Activated T-cell treated with anti-CD3 and anti-CD28 coated beads, Interleukin-2, amount 50 U/mL, for 4 hours (primary cell): ENCODE results near the gene PIRT. TPM values are rescaled to one million over a fixed set of nuclear protein-coding genes. Genes with fewer than 3 reads are reported as not detected.

Source experiments
- ATAC-seq, 2 donors: fragments of 200-7000 bp; cut with Tn5 transposase; one replicate each; pipeline ENCODE4 v1.10.0; 2021
- DNase-seq: peaks from one replicate; pipeline ENCODE4 v3.0.0-alpha.2; 2020
- H3K27me3 Mint-ChIP-seq: one replicate; pipeline ENCODE4 v1.8.0; 2021; ENCODE audit warnings: low read depth, mixed read lengths
- H3K36me3 Mint-ChIP-seq: one replicate; pipeline ENCODE4 v1.8.0; 2022; ENCODE audit warnings: mixed read lengths; ENCODE audit not compliant: insufficient read depth
- H3K4me1 Mint-ChIP-seq: one replicate; pipeline ENCODE4 v1.8.0; 2021; ENCODE audit warnings: low read depth, mixed read lengths
- H3K4me3 Mint-ChIP-seq: one replicate; pipeline ENCODE4 v1.8.0; 2021; ENCODE audit warnings: mild to moderate bottlenecking, moderate library complexity, mixed read lengths
- H3K9me3 Mint-ChIP-seq: one replicate; pipeline ENCODE4 v1.8.0; 2021; ENCODE audit warnings: mixed read lengths
- total RNA-seq, 3 donors: library from RNA; stranded (reverse); gene quantifications; one replicate each; pipeline ENCODE4 v1.2.1, GENCODE V29; 2021

The PIRT gene
- total RNA-seq, 3 donors from 2014 or later: not detected

DNA sequence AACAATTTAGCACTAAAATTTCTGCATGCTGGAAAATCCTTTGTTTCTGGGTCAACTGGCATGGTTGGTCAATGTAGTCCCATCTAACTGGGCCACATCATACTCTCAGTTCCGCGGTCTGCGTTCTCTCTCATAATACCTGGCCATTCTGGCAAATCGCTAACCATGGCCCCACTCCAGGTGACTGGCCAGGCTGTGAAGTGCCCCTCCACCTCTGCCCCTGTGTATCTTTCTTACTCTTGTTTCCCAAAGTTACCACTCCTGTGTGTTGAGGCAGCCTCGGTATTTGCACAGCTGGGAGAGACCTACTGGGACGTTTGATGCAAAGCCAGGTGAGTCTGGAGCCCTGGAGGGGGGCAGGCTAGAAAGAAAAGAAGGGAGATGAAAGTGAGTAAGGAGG, 32.0 kb downstream of the PIRT start:
- H3K36me3 Mint-ChIP-seq: no peaks in the 10 kb centered on the region
- no peaks in the 10 kb centered on the region for H3K4me1 Mint-ChIP-seq
- peaks cover 2% of the 10 kb centered on the region for H3K27me3 Mint-ChIP-seq
- no peaks in the 10 kb centered on the region for H3K9me3 Mint-ChIP-seq
- no peak for ATAC-seq
- no peak overlapping the region for H3K4me3 Mint-ChIP-seq
- no peak for DNase-seq

DNA sequence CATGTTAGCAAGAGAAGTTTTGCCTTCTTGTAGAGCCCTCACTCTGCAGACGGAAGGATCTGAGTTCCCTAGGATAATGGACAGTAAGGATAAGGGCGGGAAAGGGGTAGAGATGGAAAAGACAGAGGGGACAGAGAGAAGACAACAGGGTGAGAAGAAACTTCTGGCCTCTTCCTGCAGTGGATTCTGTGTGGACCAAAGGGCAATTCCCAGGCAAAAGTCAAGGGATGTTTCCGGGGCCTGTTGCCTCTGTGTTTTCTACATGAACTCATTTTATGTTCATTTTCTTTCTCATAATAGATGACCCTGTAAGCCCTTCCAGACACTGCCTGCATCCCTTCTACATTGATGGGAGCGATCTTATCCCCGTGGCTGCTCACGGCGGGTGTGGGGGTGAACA, 33.3 kb downstream of the PIRT start:
- Mint-ChIP-seq H3K4me1 (no peaks in the 10 kb centered on the region), H3K36me3 (no peaks in the 10 kb centered on the region), H3K27me3 (peaks cover 2% of the 10 kb centered on the region), H3K9me3 (no peaks in the 10 kb centered on the region), H3K4me3 (no peak overlapping the region)
- DNase-seq (no peak), ATAC-seq (no peak)

GRCh38 chr17:10803830-10804475, 33.9 kb downstream of the PIRT start, which contains the start of gene TMEM238L:
Gene TMEM238L, minus strand, starts transcription at chr17:10804099. Its CDS starts 136 bp downstream, at chr17:10803963.
- no peak for ATAC-seq
- no peaks in the 10 kb centered on the region for H3K4me1 Mint-ChIP-seq
- no peaks in the 10 kb centered on the region for H3K36me3 Mint-ChIP-seq

GRCh38 chr17:10803350-10803749, 34.5 kb downstream of the PIRT start:
- H3K9me3 Mint-ChIP-seq: no peaks in the 10 kb centered on the region
- no peaks in the 10 kb centered on the region for H3K36me3 Mint-ChIP-seq
- H3K4me3 Mint-ChIP-seq: no peak overlapping the region
- ATAC-seq (no peak), DNase-seq (no peak)
- H3K4me1 Mint-ChIP-seq: no peaks in the 10 kb centered on the region
- peaks cover 2% of the 10 kb centered on the region for H3K27me3 Mint-ChIP-seq

More at GRCh38 chr17:10803830-10804475, 33.9 kb downstream of the PIRT start, which contains the start of gene TMEM238L:
- no peaks in the 10 kb centered on the region for H3K9me3 Mint-ChIP-seq
- H3K4me3 Mint-ChIP-seq: no peak within 1 kb of the TSS
- DNase-seq: no peak
- H3K27me3 Mint-ChIP-seq: peaks cover 2% of the 10 kb centered on the region

- ATAC-seq: no peak
- H3K9me3 Mint-ChIP-seq: no peaks in the 10 kb centered on the region
- peaks cover 2% of the 10 kb centered on the region for H3K27me3 Mint-ChIP-seq
- H3K4me1 Mint-ChIP-seq: no peaks in the 10 kb centered on the region
- H3K36me3 Mint-ChIP-seq: no peaks in the 10 kb centered on the region
- no peak for DNase-seq
- no peak overlapping the region for H3K4me3 Mint-ChIP-seq
These were observed 35.2 kb downstream of the PIRT start for GRCh38 chr17:10802496-10803284.

DNA sequence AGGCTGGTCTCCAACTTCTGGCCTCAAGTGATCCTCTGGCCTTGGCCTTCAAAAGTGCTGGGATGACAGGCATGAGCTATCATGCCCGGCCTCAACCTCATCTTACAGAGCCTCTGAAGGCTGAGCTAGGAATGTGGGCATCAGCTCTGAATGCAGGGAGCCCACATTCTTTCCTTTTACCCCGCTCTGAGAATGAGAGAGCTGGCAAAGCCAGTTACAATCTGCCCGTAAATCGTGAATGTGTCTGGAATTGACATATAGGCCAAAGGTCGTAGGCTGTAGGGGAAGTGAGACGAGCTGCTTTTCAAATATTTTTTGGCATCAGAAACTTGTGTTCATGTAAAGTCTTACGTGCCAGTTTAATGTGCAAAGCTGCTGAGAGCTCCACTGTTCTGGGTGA, 38.5 kb downstream of the PIRT start:
- Mint-ChIP-seq H3K27me3 (peaks cover 2% of the 10 kb centered on the region), H3K4me1 (no peaks in the 10 kb centered on the region), H3K36me3 (no peaks in the 10 kb centered on the region), H3K4me3 (no peak overlapping the region), H3K9me3 (no peaks in the 10 kb centered on the region)
- DNase-seq (no peak), ATAC-seq (no peak)

DNA sequence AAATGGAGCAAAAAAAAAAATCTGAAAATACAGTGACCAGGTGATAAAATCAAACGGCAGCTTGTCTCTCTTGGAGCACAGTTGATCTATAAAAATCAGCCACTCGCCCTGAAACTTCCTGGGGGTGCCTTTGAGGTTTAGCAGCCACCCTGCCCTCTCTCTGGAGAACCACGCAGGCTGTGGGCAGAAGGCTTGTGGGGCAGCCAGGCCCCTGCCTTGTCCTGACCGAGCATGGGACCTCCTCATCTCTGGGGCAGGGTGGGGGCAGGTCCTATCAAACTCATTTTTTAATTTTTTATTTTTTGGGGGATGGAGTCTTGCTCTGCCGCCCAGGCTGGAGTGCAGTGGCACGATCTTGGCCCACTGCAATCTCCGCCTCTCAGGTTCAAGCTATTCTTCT, 39.0 kb downstream of the PIRT start:
- Mint-ChIP-seq H3K27me3 (peaks cover 2% of the 10 kb centered on the region), H3K4me3 (no peak overlapping the region), H3K4me1 (no peaks in the 10 kb centered on the region), H3K9me3 (no peaks in the 10 kb centered on the region), H3K36me3 (no peaks in the 10 kb centered on the region)
- no peak for DNase-seq
- ATAC-seq: no peak

- Mint-ChIP-seq H3K27me3 (peaks cover 4% of the 10 kb centered on the region), H3K9me3 (no peaks in the 10 kb centered on the region), H3K36me3 (no peaks in the 10 kb centered on the region), H3K4me1 (no peaks in the 10 kb centered on the region), H3K4me3 (no peak overlapping the region)
- DNase-seq (no peak), ATAC-seq (no peak)
These were observed 39.5 kb downstream of the PIRT start for GRCh38 chr17:10798332-10798749.

DNA sequence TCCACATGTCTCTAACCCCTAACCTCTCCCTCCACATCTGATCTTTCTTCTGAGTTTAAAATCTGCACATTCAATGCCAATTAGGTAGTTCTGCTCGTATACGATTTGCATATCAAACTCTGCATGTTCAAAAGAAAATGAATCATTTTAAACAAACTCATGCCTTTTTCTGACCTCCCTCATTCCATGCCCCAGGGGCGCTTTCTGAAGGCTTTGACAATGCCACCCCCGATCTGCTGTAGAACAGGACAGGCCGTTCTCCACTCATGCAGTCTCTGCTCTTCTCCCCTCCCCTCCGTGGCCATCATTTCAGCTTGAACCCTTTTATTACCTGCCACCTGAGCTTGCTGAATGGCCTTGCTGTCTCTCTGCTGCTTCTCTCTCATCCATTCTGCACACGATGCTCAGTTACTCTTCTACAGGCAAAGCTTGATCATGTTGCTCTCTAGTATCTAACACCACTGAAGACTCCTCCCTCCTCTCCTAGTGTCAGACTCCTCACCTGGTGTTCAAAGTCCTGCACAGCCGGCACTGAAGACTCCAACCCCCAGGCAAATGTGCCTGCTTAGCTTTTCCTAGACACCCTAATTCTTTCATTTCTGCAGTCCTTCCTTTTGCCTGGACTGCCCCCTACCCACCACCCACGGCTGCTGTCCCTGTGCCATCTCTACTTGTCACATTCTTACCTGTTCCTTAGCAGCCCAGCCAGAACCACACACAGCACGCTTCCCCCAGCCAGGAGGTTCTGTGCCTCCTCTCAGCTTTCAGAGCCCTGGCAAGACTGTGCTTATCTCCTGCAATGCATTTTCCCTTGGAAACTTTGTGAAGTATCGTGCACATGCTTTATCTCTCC, 40.2 kb downstream of the PIRT start:
- no peak for ATAC-seq
- H3K4me3 Mint-ChIP-seq: no peak overlapping the region
- no peaks in the 10 kb centered on the region for H3K4me1 Mint-ChIP-seq
- no peak for DNase-seq
- H3K9me3 Mint-ChIP-seq: no peaks in the 10 kb centered on the region
- peaks cover 4% of the 10 kb centered on the region for H3K27me3 Mint-ChIP-seq
- no peaks in the 10 kb centered on the region for H3K36me3 Mint-ChIP-seq

DNA sequence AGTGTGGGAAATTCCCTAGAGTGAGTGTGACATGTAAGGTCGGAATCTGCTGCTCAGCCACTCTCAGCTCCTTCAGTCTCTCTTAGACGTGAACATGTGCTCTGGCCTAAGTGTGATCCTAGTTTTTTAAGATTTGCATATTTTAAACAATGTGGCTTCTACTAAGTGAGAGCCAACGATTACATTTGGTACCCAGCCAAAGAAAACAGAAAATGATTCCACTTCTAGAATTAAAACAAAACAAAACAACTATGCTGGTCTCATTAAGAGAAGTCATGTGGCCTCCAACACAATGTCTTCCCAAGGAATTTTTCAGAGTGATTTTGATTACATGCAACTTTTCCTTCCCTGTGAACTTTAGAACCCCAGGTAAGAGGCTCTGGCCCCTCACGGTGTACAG, 44.1 kb downstream of the PIRT start:
- Mint-ChIP-seq H3K4me3 (no peak overlapping the region), H3K36me3 (no peaks in the 10 kb centered on the region), H3K9me3 (no peaks in the 10 kb centered on the region), H3K4me1 (no peaks in the 10 kb centered on the region), H3K27me3 (peaks cover 2% of the 10 kb centered on the region)
- no peak for DNase-seq
- ATAC-seq: no peak

GRCh38 chr17:10793256-10793655, 44.6 kb downstream of the PIRT start:
- Mint-ChIP-seq H3K36me3 (no peaks in the 10 kb centered on the region), H3K4me1 (no peaks in the 10 kb centered on the region), H3K9me3 (no peaks in the 10 kb centered on the region), H3K27me3 (peaks cover 2% of the 10 kb centered on the region), H3K4me3 (no peak overlapping the region)
- DNase-seq: no peak
- no peak for ATAC-seq

GRCh38 chr17:10792151-10792550, 45.7 kb downstream of the PIRT start:
- H3K36me3 Mint-ChIP-seq: no peaks in the 10 kb centered on the region
- DNase-seq (no peak), ATAC-seq (no peak)
- H3K4me3 Mint-ChIP-seq: no peak overlapping the region
- peaks cover 5% of the 10 kb centered on the region for H3K27me3 Mint-ChIP-seq
- no peaks in the 10 kb centered on the region for H3K9me3 Mint-ChIP-seq
- H3K4me1 Mint-ChIP-seq: no peaks in the 10 kb centered on the region

DNA sequence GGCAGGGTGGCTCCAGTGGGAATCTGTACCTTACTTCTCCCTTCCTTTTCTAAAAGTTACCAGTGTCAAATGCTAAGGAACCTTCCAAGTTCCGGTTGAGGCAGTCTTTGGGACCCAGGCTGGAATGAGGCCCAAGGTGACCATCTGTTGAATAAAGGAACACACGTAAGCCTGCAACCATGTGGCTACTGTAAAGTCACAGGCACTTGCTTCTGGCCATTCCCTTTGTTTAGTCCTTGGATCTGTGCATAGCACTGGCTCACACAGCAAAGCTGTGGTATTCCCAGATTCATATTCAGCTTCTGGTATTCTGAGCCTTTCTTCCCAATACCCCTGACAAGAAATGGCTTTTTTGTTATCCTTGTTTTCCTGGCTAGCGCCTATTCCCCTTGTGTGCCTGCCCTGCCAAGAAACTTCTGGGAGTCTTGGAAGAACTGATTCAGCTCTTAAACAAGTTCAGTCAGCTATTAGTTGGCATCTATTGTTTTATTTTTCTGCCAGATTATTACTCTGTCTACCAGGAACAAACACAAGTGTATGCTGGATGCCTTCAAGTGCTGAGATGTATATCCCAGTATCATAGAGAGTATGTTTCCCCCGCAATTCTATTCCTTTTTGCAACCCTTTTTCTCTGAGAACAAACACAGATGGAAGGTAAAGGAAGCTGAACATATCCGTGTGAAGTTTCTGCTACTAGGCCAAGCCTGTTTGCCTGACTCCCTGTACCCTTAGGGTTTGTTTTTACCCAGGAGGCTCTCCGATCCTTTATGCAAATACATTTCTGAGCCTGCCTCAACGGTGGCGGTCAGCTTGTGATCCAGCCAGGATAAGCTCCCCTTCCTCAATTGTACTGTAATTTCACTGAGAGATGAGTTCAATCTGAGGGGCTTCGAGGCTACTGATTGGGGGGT, 47.1 kb downstream of the PIRT start:
- DNase-seq (no peak), ATAC-seq (no peak)
- Mint-ChIP-seq H3K36me3 (no peaks in the 10 kb centered on the region), H3K27me3 (peaks cover 9% of the 10 kb centered on the region), H3K9me3 (no peaks in the 10 kb centered on the region), H3K4me1 (no peaks in the 10 kb centered on the region), H3K4me3 (no peak overlapping the region)
